Activated CD4-positive, alpha-beta T cell treated with anti-CD3 and anti-CD28 coated beads, Interleukin-2, amount 10 ng/mL, durations not matched to agents 24 days and 14 days (primary cell): ENCODE results near the gene CLEC14A. TPM values are rescaled to one million over a fixed set of nuclear protein-coding genes. Genes with fewer than 3 reads are reported as not detected.

ENCODE experiments used
- DNase-seq: peaks from one replicate; pipeline ENCODE4 v3.0.0; 2022
- H3K27ac Mint-ChIP-seq: one replicate; pipeline ENCODE4 v1.8.0; 2022; ENCODE audit warnings: mild to moderate bottlenecking, mixed read lengths
- H3K27me3 Mint-ChIP-seq: one replicate; pipeline ENCODE4 v1.8.0; 2022; ENCODE audit warnings: mixed read lengths
- H3K36me3 Mint-ChIP-seq: one replicate; pipeline ENCODE4 v1.8.0; 2022; ENCODE audit warnings: low read depth, mild to moderate bottlenecking, mixed read lengths
- H3K4me1 Mint-ChIP-seq: one replicate; pipeline ENCODE4 v1.8.0; 2021; ENCODE audit warnings: mixed read lengths
- H3K4me3 Mint-ChIP-seq: one replicate; pipeline ENCODE4 v1.8.0; 2022; ENCODE audit warnings: mild to moderate bottlenecking, moderate library complexity, mixed read lengths
- H3K9me3 Mint-ChIP-seq: one replicate; pipeline ENCODE4 v1.8.0; 2021; ENCODE audit warnings: mixed read lengths
- intact Hi-C: fragments of 100-400 bp; cut with micrococcal nuclease; formaldehyde crosslinking; loops from one replicate; pipeline ENCODE4 v1.15.1; 2023
- total RNA-seq: library from RNA; stranded (reverse); gene quantifications from 2 replicates; pipeline ENCODE4 v1.2.3, GENCODE V29; 2022

The CLEC14A gene
- total RNA-seq, 1 donor from 2014 or later, result not detected

- H3K27me3 Mint-ChIP-seq, result no peaks in the 10 kb centered on the region
- H3K4me1 Mint-ChIP-seq, result no peaks in the 10 kb centered on the region
- peaks cover 3% of the 10 kb centered on the region for H3K9me3 Mint-ChIP-seq
- no peak overlapping the region for H3K27ac Mint-ChIP-seq
- intact Hi-C loops, result no loop called here
- no peaks in the 10 kb centered on the region for H3K36me3 Mint-ChIP-seq
- no peak overlapping the region for H3K4me3 Mint-ChIP-seq
- DNase-seq, result no peak
These were observed 31.6 kb downstream of the CLEC14A start for GRCh38 chr14:38224338-38224737.

GRCh38 chr14:38221077-38221476 lies 34.8 kb downstream of the CLEC14A start:
- no peak for DNase-seq
- Mint-ChIP-seq H3K4me1 (no peaks in the 10 kb centered on the region), H3K36me3 (no peaks in the 10 kb centered on the region), H3K27ac (no peak overlapping the region), H3K9me3 (peaks cover 3% of the 10 kb centered on the region), H3K4me3 (no peak overlapping the region), H3K27me3 (peaks cover 6% of the 10 kb centered on the region)
- intact Hi-C loops, result no loop called here

GRCh38 chr14:38217553-38217952 lies 38.3 kb downstream of the CLEC14A start:
- Mint-ChIP-seq H3K4me1 (no peaks in the 10 kb centered on the region), H3K27ac (no peak overlapping the region), H3K9me3 (no peaks in the 10 kb centered on the region), H3K4me3 (no peak overlapping the region), H3K36me3 (no peaks in the 10 kb centered on the region), H3K27me3 (peaks cover 21% of the 10 kb centered on the region)
- intact Hi-C loops, result loop anchor here (10.0 kb wide), 1 partner anchor 1633 kb away; the partner anchor contains the start of gene NKX2-8
- no peak for DNase-seq

GRCh38 chr14:38213001-38213400 lies 42.9 kb downstream of the CLEC14A start:
- intact Hi-C loops, result loop anchor here (5.0 to 10.0 kb wide), 2 partner anchors 1556 to 1628 kb away; partner anchors contain the start of gene NKX2-8
- peaks cover 3% of the 10 kb centered on the region for H3K9me3 Mint-ChIP-seq
- peaks cover 3% of the 10 kb centered on the region for H3K4me1 Mint-ChIP-seq
- DNase-seq, result no peak
- no peak overlapping the region for H3K4me3 Mint-ChIP-seq
- no peak overlapping the region for H3K27ac Mint-ChIP-seq
- peaks cover 55% of the 10 kb centered on the region for H3K27me3 Mint-ChIP-seq
- H3K36me3 Mint-ChIP-seq, result peaks cover 2% of the 10 kb centered on the region

GRCh38 chr14:38212111-38212510 lies 43.8 kb downstream of the CLEC14A start:
- H3K4me1 Mint-ChIP-seq, result peaks cover 3% of the 10 kb centered on the region
- H3K4me3 Mint-ChIP-seq, result no peak overlapping the region
- H3K9me3 Mint-ChIP-seq, result peaks cover 3% of the 10 kb centered on the region
- no peak for DNase-seq
- intact Hi-C loops, result loop anchor here (5.0 to 10.0 kb wide), 2 partner anchors 1555 to 1627 kb away; partner anchors contain the start of gene NKX2-8
- H3K36me3 Mint-ChIP-seq, result peaks cover 2% of the 10 kb centered on the region
- no peak overlapping the region for H3K27ac Mint-ChIP-seq
- H3K27me3 Mint-ChIP-seq, result peaks cover 62% of the 10 kb centered on the region

- intact Hi-C loops, result loop anchor here (5.0 to 10.0 kb wide), 2 partner anchors 1554 to 1626 kb away; partner anchors contain the start of gene NKX2-8
- Mint-ChIP-seq H3K4me3 (no peak overlapping the region), H3K36me3 (peaks cover 2% of the 10 kb centered on the region), H3K27ac (no peak overlapping the region), H3K9me3 (peaks cover 3% of the 10 kb centered on the region), H3K4me1 (peaks cover 3% of the 10 kb centered on the region), H3K27me3 (peaks cover 66% of the 10 kb centered on the region)
- no peak for DNase-seq
These were observed 44.6 kb downstream of the CLEC14A start for GRCh38 chr14:38211255-38211735.

GRCh38 chr14:38210587-38211216 lies 45.2 kb downstream of the CLEC14A start:
- Mint-ChIP-seq H3K9me3 (peaks cover 3% of the 10 kb centered on the region), H3K4me3 (no peak overlapping the region), H3K27me3 (peaks cover 67% of the 10 kb centered on the region), H3K36me3 (peaks cover 2% of the 10 kb centered on the region), H3K27ac (no peak overlapping the region), H3K4me1 (peaks cover 3% of the 10 kb centered on the region)
- DNase-seq, result no peak
- intact Hi-C loops, result loop anchor here (5.0 to 10.0 kb wide), 2 partner anchors 1553 to 1626 kb away; partner anchors contain the start of gene NKX2-8

- H3K36me3 Mint-ChIP-seq, result peaks cover 2% of the 10 kb centered on the region
- H3K9me3 Mint-ChIP-seq, result peaks cover 3% of the 10 kb centered on the region
- intact Hi-C loops, result loop anchor here (5.0 to 10.0 kb wide), 2 partner anchors 1553 to 1625 kb away; partner anchors contain the start of gene NKX2-8
- H3K27me3 Mint-ChIP-seq, result peaks cover 69% of the 10 kb centered on the region
- H3K4me3 Mint-ChIP-seq, result no peak overlapping the region
- H3K4me1 Mint-ChIP-seq, result peaks cover 3% of the 10 kb centered on the region
- no peak overlapping the region for H3K27ac Mint-ChIP-seq
- no peak for DNase-seq
These were observed 46.0 kb downstream of the CLEC14A start for GRCh38 chr14:38209572-38210557.

GRCh38 chr14:38208618-38209562 lies 47.0 kb downstream of the CLEC14A start:
- H3K36me3 Mint-ChIP-seq, result peaks cover 2% of the 10 kb centered on the region
- intact Hi-C loops, result no loop called here
- H3K4me3 Mint-ChIP-seq, result no peak overlapping the region
- peaks cover 3% of the 10 kb centered on the region for H3K4me1 Mint-ChIP-seq
- H3K27ac Mint-ChIP-seq, result no peak overlapping the region
- peaks cover 65% of the 10 kb centered on the region for H3K27me3 Mint-ChIP-seq
- no peak for DNase-seq
- peaks cover 3% of the 10 kb centered on the region for H3K9me3 Mint-ChIP-seq

DNA sequence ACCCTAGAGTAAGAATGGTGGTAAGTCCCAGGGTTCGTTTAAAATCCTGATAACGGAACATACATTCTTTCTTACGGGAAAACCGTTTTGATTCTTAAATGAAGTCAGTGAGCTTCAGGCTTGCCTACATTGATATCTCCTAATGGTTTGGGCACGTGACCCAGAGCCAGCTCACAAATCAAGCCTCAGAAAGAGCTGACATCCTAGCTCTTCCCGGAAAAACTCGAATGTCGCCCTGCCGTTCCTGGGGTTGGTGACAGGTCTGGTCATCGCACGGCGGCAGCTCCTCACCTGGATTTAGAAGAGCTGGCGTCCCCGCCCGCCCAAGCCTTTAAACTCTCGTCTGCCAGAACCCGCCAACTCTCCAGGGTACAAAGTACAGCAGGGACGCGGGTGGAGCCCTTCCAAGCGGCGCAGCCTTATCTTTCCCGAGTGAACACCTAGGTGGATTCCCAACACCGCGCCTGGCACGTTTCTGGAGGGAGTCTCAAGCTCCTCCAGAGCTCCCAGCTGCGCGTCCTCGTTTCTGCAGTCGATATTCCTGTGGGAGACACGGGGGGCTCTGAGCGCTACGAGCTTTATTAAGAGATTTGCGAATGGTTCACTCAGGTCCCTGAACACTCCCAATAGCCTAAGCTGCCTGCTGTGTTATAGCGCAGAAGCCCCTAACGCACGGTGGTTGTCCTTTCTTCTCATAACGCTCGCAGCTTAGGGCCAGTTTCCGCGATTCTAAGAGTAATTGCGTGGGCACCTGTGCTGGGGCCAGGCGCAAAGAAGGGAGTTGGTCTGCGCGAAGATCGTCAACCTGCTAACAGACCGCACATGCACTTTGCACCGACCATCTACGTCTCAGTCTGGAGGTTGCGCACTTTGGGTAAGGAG lies 47.9 kb downstream of the CLEC14A start, which contains the start of gene SSTR1:
SSTR1 (plus strand) TSS at position 169 of the 882 bp plus-strand sequence. CDS start 1,486 bp downstream, outside the sequence.
- peaks cover 2% of the 10 kb centered on the region for H3K36me3 Mint-ChIP-seq
- no peak within 1 kb of the TSS for H3K27ac Mint-ChIP-seq
- intact Hi-C loops, result no loop called here
- peaks cover 3% of the 10 kb centered on the region for H3K4me1 Mint-ChIP-seq
- H3K4me3 Mint-ChIP-seq, result no peak within 1 kb of the TSS
- H3K27me3 Mint-ChIP-seq, result peaks cover 57% of the 10 kb centered on the region
- no peak for DNase-seq
- peaks cover 3% of the 10 kb centered on the region for H3K9me3 Mint-ChIP-seq

GRCh38 chr14:38207377-38207735 lies 48.5 kb downstream of the CLEC14A start:
- no peak for DNase-seq
- Mint-ChIP-seq H3K4me3 (no peak overlapping the region), H3K27me3 (peaks cover 57% of the 10 kb centered on the region), H3K27ac (no peak overlapping the region), H3K4me1 (peaks cover 3% of the 10 kb centered on the region), H3K9me3 (peaks cover 3% of the 10 kb centered on the region), H3K36me3 (peaks cover 2% of the 10 kb centered on the region)
- intact Hi-C loops, result no loop called here

GRCh38 chr14:38206689-38207376 lies 49.1 kb downstream of the CLEC14A start:
- H3K27me3 Mint-ChIP-seq, result peaks cover 52% of the 10 kb centered on the region
- H3K36me3 Mint-ChIP-seq, result peaks cover 2% of the 10 kb centered on the region
- intact Hi-C loops, result no loop called here

More at GRCh38 chr14:38206689-38207376, 49.1 kb downstream of the CLEC14A start:
- H3K27ac Mint-ChIP-seq, result no peak overlapping the region
- H3K4me3 Mint-ChIP-seq, result no peak overlapping the region
- peaks cover 3% of the 10 kb centered on the region for H3K4me1 Mint-ChIP-seq
- H3K9me3 Mint-ChIP-seq, result peaks cover 3% of the 10 kb centered on the region
- DNase-seq, result no peak
